GM21529 (cell line): ENCODE results near the gene BCL7B.
"Not testable (repeated sequence)": the region's sequence is repeated elsewhere in the genome, so short reads cannot be mapped to it uniquely, and the experiment has no call there.

Experiments used
- ATAC-seq: cut with Tn5 transposase; IDR thresholded peaks from one replicate; pipeline ENCODE4 v1.9.1; 2021; ENCODE audit not compliant: unreplicated experiment

Gene BCL7B

GRCh38 chr7:73504017-73504416 is 53.5 kb downstream of the BCL7B start:
- ATAC-seq = no peak

GRCh38 chr7:73503229-73503628 is 54.3 kb downstream of the BCL7B start:
- no peak for ATAC-seq

DNA sequence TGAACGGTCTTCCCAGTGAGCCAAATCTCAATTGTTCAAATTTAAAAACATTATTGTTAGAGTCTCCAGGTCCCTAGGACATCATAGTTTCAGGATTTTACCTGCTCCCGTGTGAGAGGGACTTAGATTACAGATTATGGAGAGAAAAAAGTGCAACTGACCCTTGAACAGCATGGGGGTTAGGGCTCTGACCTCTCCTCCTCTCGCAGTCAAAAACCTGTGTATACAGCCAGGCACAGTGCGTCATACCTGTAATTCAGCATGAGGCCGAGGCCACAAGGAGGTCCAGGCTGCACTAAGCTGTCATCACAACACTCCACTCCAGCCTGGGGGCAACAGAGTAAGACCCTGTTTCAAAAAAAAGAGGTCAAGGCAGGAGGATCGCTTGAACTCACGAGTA is 60.9 kb downstream of the BCL7B start:
- ATAC-seq = no peak

DNA sequence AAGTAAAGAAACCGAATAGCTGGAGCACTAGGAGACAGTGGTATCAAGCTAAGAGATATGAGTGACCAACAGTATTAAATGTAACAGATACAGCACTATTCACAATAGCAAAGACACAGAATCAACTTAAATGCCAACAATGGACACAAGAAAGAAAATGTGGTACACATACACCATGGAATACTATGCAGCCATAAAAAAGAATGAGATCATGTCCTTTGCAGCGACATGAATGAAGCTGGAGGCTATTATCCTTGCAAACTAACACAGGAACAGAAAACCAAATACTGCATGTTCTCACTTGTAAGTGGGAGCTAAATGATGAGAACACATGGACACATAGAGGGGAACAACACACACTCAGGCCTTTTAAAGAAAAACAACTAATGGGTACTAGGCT is 62.0 kb downstream of the BCL7B start:
- not testable (repeated sequence) for ATAC-seq

DNA sequence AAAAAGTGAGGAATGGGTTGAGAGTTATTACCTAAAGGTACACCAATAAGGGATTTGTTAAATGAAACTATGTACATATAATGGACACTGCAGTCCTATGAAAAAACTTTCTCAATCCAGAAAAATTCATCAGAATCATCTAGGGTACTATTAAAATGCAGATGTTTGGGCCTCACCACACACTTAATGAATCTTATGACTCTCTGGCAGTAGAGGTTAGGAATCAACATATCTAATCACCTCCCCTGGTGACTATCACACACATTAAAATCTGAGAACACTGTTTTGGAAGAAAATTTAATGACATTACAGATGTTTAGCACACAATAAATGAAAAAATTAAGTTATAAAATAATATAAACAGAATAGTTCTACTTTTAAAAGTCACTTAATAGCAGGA is 67.5 kb downstream of the BCL7B start:
- ATAC-seq = no peak

DNA sequence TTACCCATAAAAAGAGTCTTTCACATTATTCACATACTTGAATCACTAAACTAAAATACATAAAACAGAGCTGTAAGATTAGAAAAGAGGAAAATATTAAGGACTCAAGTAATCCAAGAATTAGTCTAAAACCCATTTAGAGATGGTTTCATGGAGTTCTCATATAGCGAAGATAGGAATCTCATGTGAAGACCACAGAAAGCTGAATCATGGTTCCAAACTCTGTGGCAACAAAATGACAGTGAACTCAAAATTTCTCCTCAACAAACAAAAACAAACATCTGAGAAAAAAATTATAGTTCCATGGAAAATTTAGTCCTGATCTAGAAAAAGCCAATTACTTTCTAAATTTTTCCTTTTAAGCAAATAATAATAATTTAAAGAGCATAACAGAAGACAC is 70.0 kb downstream of the BCL7B start:
- ATAC-seq = no peak
